GM19438 (cell line): ENCODE data around the gene ZSCAN10.
A peak's percentile ranks its signal among the peaks of the same experiment; 100 is the strongest.
"Not testable (repeated sequence)": the region's sequence is repeated elsewhere in the genome, so short reads cannot be mapped to it uniquely, and the experiment has no call there.

Source experiments
- ATAC-seq: cut with Tn5 transposase; IDR thresholded peaks from one replicate; pipeline ENCODE4 v1.9.1; 2021; ENCODE audit warnings: low read depth; ENCODE audit not compliant: unreplicated experiment

Gene ZSCAN10

GRCh38 chr16:3098459-3099394, at the start of gene ZSCAN10:
Gene ZSCAN10 (minus strand): TSS chr16:3099294. CDS start chr16:3092937, 6,357 bp downstream.
- no peak for ATAC-seq

GRCh38 chr16:3148256-3149192, 49.4 kb upstream of the ZSCAN10 start:
- no peak for ATAC-seq

- ATAC-seq: no peak
Observed at GRCh38 chr16:3147757-3148104, 48.6 kb upstream of the ZSCAN10 start.

GRCh38 chr16:3147046-3147756, 48.1 kb upstream of the ZSCAN10 start:
- no peak for ATAC-seq

GRCh38 chr16:3145660-3146059, 46.6 kb upstream of the ZSCAN10 start:
- no peak for ATAC-seq

GRCh38 chr16:3145151-3145550, 46.1 kb upstream of the ZSCAN10 start:
- no peak for ATAC-seq

- no peak for ATAC-seq
Observed at GRCh38 chr16:3144321-3144983, 45.4 kb upstream of the ZSCAN10 start.

GRCh38 chr16:3143598-3144320, 44.7 kb upstream of the ZSCAN10 start:
- ATAC-seq: no peak

GRCh38 chr16:3143189-3143588, 44.1 kb upstream of the ZSCAN10 start:
- no peak for ATAC-seq

GRCh38 chr16:3142770-3143169, 43.7 kb upstream of the ZSCAN10 start:
- ATAC-seq: no peak

GRCh38 chr16:3142327-3142726, 43.2 kb upstream of the ZSCAN10 start:
- no peak for ATAC-seq

GRCh38 chr16:3141781-3142311, 42.8 kb upstream of the ZSCAN10 start:
- ATAC-seq: no peak

GRCh38 chr16:3140603-3141427, 41.7 kb upstream of the ZSCAN10 start:
- no peak for ATAC-seq

GRCh38 chr16:3139561-3139960, 40.5 kb upstream of the ZSCAN10 start:
- ATAC-seq: not testable (repeated sequence)

GRCh38 chr16:3138823-3139426, 39.8 kb upstream of the ZSCAN10 start:
- ATAC-seq: no peak

GRCh38 chr16:3138342-3138741, 39.2 kb upstream of the ZSCAN10 start:
- no peak for ATAC-seq

GRCh38 chr16:3137267-3137666, 38.2 kb upstream of the ZSCAN10 start:
- no peak for ATAC-seq

- peak; percentile 26 for ATAC-seq
Observed at GRCh38 chr16:3135126-3135715, 36.1 kb upstream of the ZSCAN10 start.
